ENCODE measurements around the gene DGLUCY.
"Not testable (repeated sequence)": the region's sequence is repeated elsewhere in the genome, so short reads cannot be mapped to it uniquely, and the experiment has no call there.

Gene DGLUCY

GRCh38 chr14:91185721-91186120 is 71.8 kb downstream of the DGLUCY start:
- H3K4me3 ChIP-seq (ENCODE audit: low read length): no peak overlapping the region
- no peaks in the 10 kb centered on the region for H3K27me3 ChIP-seq (ENCODE audit: control insufficient read depth, insufficient read depth, low read length)
- no peak overlapping the region for H3K9ac ChIP-seq (ENCODE audit: low read length)
- no peak overlapping the region for H3K27ac ChIP-seq (ENCODE audit: low read depth, low read length)
- H3K4me1 ChIP-seq (ENCODE audit: control insufficient read depth, insufficient read depth, low read length): no peaks in the 10 kb centered on the region
- H3K36me3 ChIP-seq (ENCODE audit: control insufficient read depth, insufficient read depth, low read length): peaks cover 43% of the 10 kb centered on the region

- H3K27ac ChIP-seq (ENCODE audit: low read depth, low read length): no peak overlapping the region
- no peak overlapping the region for H3K4me3 ChIP-seq (ENCODE audit: low read length)
- H3K27me3 ChIP-seq (ENCODE audit: control insufficient read depth, insufficient read depth, low read length): no peaks in the 10 kb centered on the region
- H3K36me3 ChIP-seq (ENCODE audit: control insufficient read depth, insufficient read depth, low read length): peaks cover 48% of the 10 kb centered on the region
- H3K9ac ChIP-seq (ENCODE audit: low read length): no peak overlapping the region
- no peaks in the 10 kb centered on the region for H3K4me1 ChIP-seq (ENCODE audit: control insufficient read depth, insufficient read depth, low read length)
Observed at GRCh38 chr14:91186515-91187066, 72.7 kb downstream of the DGLUCY start.

GRCh38 chr14:91187271-91187670 is 73.4 kb downstream of the DGLUCY start:
- H3K36me3 ChIP-seq (ENCODE audit: control insufficient read depth, insufficient read depth, low read length): peaks cover 52% of the 10 kb centered on the region
- H3K4me1 ChIP-seq (ENCODE audit: control insufficient read depth, insufficient read depth, low read length): no peaks in the 10 kb centered on the region
- no peak overlapping the region for H3K4me3 ChIP-seq (ENCODE audit: low read length)
- H3K9ac ChIP-seq (ENCODE audit: low read length): no peak overlapping the region
- no peak overlapping the region for H3K27ac ChIP-seq (ENCODE audit: low read depth, low read length)
- no peaks in the 10 kb centered on the region for H3K27me3 ChIP-seq (ENCODE audit: control insufficient read depth, insufficient read depth, low read length)

GRCh38 chr14:91190853-91191252 is 77.0 kb downstream of the DGLUCY start:
- H3K27me3 ChIP-seq (ENCODE audit: control insufficient read depth, insufficient read depth, low read length): no peaks in the 10 kb centered on the region

GRCh38 chr14:91193069-91193468 is 79.2 kb downstream of the DGLUCY start:
- Histone ChIP-seq H3K27ac (ENCODE audit: low read depth, low read length) (no peak overlapping the region), H3K4me1 (ENCODE audit: control insufficient read depth, insufficient read depth, low read length) (no peaks in the 10 kb centered on the region), H3K36me3 (ENCODE audit: control insufficient read depth, insufficient read depth, low read length) (peaks cover 43% of the 10 kb centered on the region), H3K27me3 (ENCODE audit: control insufficient read depth, insufficient read depth, low read length) (no peaks in the 10 kb centered on the region), H3K4me3 (ENCODE audit: low read length) (no peak overlapping the region), H3K9ac (ENCODE audit: low read length) (no peak overlapping the region)

More at GRCh38 chr14:91190853-91191252, 77.0 kb downstream of the DGLUCY start:
- H3K4me1 ChIP-seq (ENCODE audit: control insufficient read depth, insufficient read depth, low read length): no peaks in the 10 kb centered on the region
- H3K4me3 ChIP-seq (ENCODE audit: low read length): no peak overlapping the region
- H3K36me3 ChIP-seq (ENCODE audit: control insufficient read depth, insufficient read depth, low read length): peaks cover 54% of the 10 kb centered on the region
- H3K27ac ChIP-seq (ENCODE audit: low read depth, low read length): no peak overlapping the region
- no peak overlapping the region for H3K9ac ChIP-seq (ENCODE audit: low read length)

- no peak overlapping the region for H3K27ac ChIP-seq (ENCODE audit: low read depth, low read length)
- peaks cover 33% of the 10 kb centered on the region for H3K36me3 ChIP-seq (ENCODE audit: control insufficient read depth, insufficient read depth, low read length)
- H3K27me3 ChIP-seq (ENCODE audit: control insufficient read depth, insufficient read depth, low read length): no peaks in the 10 kb centered on the region
- no peak overlapping the region for H3K9ac ChIP-seq (ENCODE audit: low read length)
- no peaks in the 10 kb centered on the region for H3K4me1 ChIP-seq (ENCODE audit: control insufficient read depth, insufficient read depth, low read length)
- H3K4me3 ChIP-seq (ENCODE audit: low read length): no peak overlapping the region
Observed at GRCh38 chr14:91195881-91196280, 82.0 kb downstream of the DGLUCY start.

- Histone ChIP-seq H3K4me1 (ENCODE audit: control insufficient read depth, insufficient read depth, low read length) (no peaks in the 10 kb centered on the region), H3K36me3 (ENCODE audit: control insufficient read depth, insufficient read depth, low read length) (peaks cover 29% of the 10 kb centered on the region), H3K27me3 (ENCODE audit: control insufficient read depth, insufficient read depth, low read length) (no peaks in the 10 kb centered on the region), H3K27ac (ENCODE audit: low read depth, low read length) (no peak overlapping the region), H3K4me3 (ENCODE audit: low read length) (no peak overlapping the region), H3K9ac (ENCODE audit: low read length) (no peak overlapping the region)
Observed at GRCh38 chr14:91197631-91198030, 83.8 kb downstream of the DGLUCY start.

- peaks cover 38% of the 10 kb centered on the region for H3K36me3 ChIP-seq (ENCODE audit: control insufficient read depth, insufficient read depth, low read length)
- H3K4me3 ChIP-seq (ENCODE audit: low read length); H3K27ac ChIP-seq (ENCODE audit: low read depth, low read length); H3K4me1 ChIP-seq (ENCODE audit: control insufficient read depth, insufficient read depth, low read length); H3K9ac ChIP-seq (ENCODE audit: low read length); H3K27me3 ChIP-seq (ENCODE audit: control insufficient read depth, insufficient read depth, low read length): not testable (repeated sequence)
Observed at GRCh38 chr14:91200802-91201201, 86.9 kb downstream of the DGLUCY start.

GRCh38 chr14:91202234-91202974 is 88.5 kb downstream of the DGLUCY start:
- Histone ChIP-seq H3K4me1 (ENCODE audit: control insufficient read depth, insufficient read depth, low read length) (no peaks in the 10 kb centered on the region), H3K4me3 (ENCODE audit: low read length) (no peak overlapping the region), H3K27ac (ENCODE audit: low read depth, low read length) (no peak overlapping the region), H3K36me3 (ENCODE audit: control insufficient read depth, insufficient read depth, low read length) (peaks cover 38% of the 10 kb centered on the region), H3K27me3 (ENCODE audit: control insufficient read depth, insufficient read depth, low read length) (no peaks in the 10 kb centered on the region), H3K9ac (ENCODE audit: low read length) (no peak overlapping the region)

- Histone ChIP-seq H3K27me3 (ENCODE audit: control insufficient read depth, insufficient read depth, low read length) (no peaks in the 10 kb centered on the region), H3K36me3 (ENCODE audit: control insufficient read depth, insufficient read depth, low read length) (peaks cover 41% of the 10 kb centered on the region), H3K27ac (ENCODE audit: low read depth, low read length) (no peak overlapping the region)
Observed at GRCh38 chr14:91204657-91205056, 90.8 kb downstream of the DGLUCY start.

GRCh38 chr14:91205459-91205858 is 91.6 kb downstream of the DGLUCY start:
- peaks cover 43% of the 10 kb centered on the region for H3K36me3 ChIP-seq (ENCODE audit: control insufficient read depth, insufficient read depth, low read length)
- no peak overlapping the region for H3K9ac ChIP-seq (ENCODE audit: low read length)
- H3K4me3 ChIP-seq (ENCODE audit: low read length): no peak overlapping the region
- no peak overlapping the region for H3K27ac ChIP-seq (ENCODE audit: low read depth, low read length)
- no peaks in the 10 kb centered on the region for H3K27me3 ChIP-seq (ENCODE audit: control insufficient read depth, insufficient read depth, low read length)
- H3K4me1 ChIP-seq (ENCODE audit: control insufficient read depth, insufficient read depth, low read length): no peaks in the 10 kb centered on the region

More at GRCh38 chr14:91204657-91205056, 90.8 kb downstream of the DGLUCY start:
- no peak overlapping the region for H3K4me3 ChIP-seq (ENCODE audit: low read length)
- H3K9ac ChIP-seq (ENCODE audit: low read length): no peak overlapping the region
- no peaks in the 10 kb centered on the region for H3K4me1 ChIP-seq (ENCODE audit: control insufficient read depth, insufficient read depth, low read length)

GRCh38 chr14:91207008-91207407 is 93.1 kb downstream of the DGLUCY start:
- peaks cover 36% of the 10 kb centered on the region for H3K36me3 ChIP-seq (ENCODE audit: control insufficient read depth, insufficient read depth, low read length)

GRCh38 chr14:91211017-91211416 is 97.1 kb downstream of the DGLUCY start:
- Histone ChIP-seq H3K4me3 (ENCODE audit: low read length) (no peak overlapping the region), H3K36me3 (ENCODE audit: control insufficient read depth, insufficient read depth, low read length) (peaks cover 22% of the 10 kb centered on the region), H3K27me3 (ENCODE audit: control insufficient read depth, insufficient read depth, low read length) (no peaks in the 10 kb centered on the region), H3K27ac (ENCODE audit: low read depth, low read length) (no peak overlapping the region), H3K4me1 (ENCODE audit: control insufficient read depth, insufficient read depth, low read length) (no peaks in the 10 kb centered on the region), H3K9ac (ENCODE audit: low read length) (no peak overlapping the region)

More at GRCh38 chr14:91207008-91207407, 93.1 kb downstream of the DGLUCY start:
- Histone ChIP-seq H3K4me1 (ENCODE audit: control insufficient read depth, insufficient read depth, low read length) (no peaks in the 10 kb centered on the region), H3K9ac (ENCODE audit: low read length) (no peak overlapping the region), H3K4me3 (ENCODE audit: low read length) (no peak overlapping the region), H3K27ac (ENCODE audit: low read depth, low read length) (no peak overlapping the region), H3K27me3 (ENCODE audit: control insufficient read depth, insufficient read depth, low read length) (no peaks in the 10 kb centered on the region)

All from rectal smooth muscle tissue (tissue), 1 donor.